ENCODE measurements around the gene CNPY1. TPM values are rescaled to one million over a fixed set of nuclear protein-coding genes. Genes with fewer than 3 reads are reported as not detected.

Gene CNPY1
- total and polyA plus RNA-seq, 9 of the 15 experiments (the other 6 are each of a cell fraction or from before 2014, with no cell fraction given): not detected

DNA sequence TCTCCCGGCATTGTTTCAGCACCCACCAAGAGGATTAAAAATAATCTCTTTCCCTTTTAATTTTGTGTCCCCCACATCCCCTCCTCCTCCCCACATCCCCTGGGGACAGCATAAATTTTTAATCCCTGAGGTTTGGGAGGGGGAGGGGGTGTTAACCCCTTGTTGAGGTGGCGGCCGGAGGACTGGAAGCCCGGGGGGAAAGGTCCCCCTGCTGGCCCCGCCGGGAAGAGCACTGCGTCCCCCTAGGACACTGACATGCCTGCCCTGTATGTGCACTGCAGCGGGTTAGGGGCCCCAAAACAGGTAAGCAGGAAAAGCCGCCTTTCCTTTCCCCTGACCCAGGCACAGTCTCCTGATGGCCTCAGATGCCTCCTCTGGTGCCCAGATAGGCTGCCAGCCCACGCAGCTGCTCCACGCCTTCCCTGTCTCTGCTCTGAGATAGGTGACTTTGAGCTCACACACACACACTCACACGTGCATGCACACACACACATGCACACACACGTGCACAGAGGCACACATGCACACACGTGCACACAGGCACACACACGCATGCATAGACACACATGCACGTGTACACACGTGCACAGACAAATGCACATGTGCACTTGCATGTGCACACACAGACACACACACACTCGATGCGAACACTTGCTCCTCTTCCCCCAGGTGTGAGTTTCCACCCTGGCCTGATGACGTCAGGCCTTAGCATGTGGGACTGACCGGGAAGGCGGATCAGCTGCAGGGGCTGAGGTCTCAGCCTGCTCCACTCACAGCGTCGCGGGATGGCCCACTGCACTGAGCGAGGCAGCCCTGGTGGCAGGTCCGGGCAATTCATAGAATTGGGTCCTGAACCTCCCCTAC is 12.3 kb downstream of the CNPY1 start (continued):
- TF ChIP-seq, protein P1, sequence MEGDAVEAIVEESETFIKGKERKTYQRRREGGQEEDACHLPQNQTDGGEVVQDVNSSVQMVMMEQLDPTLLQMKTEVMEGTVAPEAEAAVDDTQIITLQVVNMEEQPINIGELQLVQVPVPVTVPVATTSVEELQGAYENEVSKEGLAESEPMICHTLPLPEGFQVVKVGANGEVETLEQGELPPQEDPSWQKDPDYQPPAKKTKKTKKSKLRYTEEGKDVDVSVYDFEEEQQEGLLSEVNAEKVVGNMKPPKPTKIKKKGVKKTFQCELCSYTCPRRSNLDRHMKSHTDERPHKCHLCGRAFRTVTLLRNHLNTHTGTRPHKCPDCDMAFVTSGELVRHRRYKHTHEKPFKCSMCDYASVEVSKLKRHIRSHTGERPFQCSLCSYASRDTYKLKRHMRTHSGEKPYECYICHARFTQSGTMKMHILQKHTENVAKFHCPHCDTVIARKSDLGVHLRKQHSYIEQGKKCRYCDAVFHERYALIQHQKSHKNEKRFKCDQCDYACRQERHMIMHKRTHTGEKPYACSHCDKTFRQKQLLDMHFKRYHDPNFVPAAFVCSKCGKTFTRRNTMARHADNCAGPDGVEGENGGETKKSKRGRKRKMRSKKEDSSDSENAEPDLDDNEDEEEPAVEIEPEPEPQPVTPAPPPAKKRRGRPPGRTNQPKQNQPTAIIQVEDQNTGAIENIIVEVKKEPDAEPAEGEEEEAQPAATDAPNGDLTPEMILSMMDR (IDR thresholded peaks at IDR 0.05 in 2 of 3, conservative IDR thresholded peaks at IDR 0.05 in 1 of 3; ENCODE audit: insufficient read depth in 2 of 3, low read depth in 1 of 3, low read length in 3 of 3): peak; percentile 71 to 89 (median 81)
- TF ChIP-seq CREM (IDR thresholded peaks at IDR 0.05; ENCODE audit: low read depth): peak; percentile 35; the same call in 1 of the 2 replicates
- peak; percentile 97 for TF ChIP-seq EZH2 (IDR thresholded peaks at IDR 0.05; ENCODE audit: borderline replicate concordance, low read depth, low read length)
- 0 out of 2 replicates have a peak, but pooled peaks have one; percentile 9 for TF ChIP-seq CTBP1 (IDR thresholded peaks at IDR 0.05; ENCODE audit: borderline replicate concordance)
- no peak for TF ChIP-seq ZNF253 (CRISPR knock-in tag; conservative IDR thresholded peaks at IDR 0.05)
- 0 out of 2 replicates have a peak, but pooled peaks have one; percentile 35 for TF ChIP-seq CC2D1A (IDR thresholded peaks at IDR 0.05)
- no peak for TF ChIP-seq NR1H2 (CRISPR knock-in tag; IDR thresholded peaks at IDR 0.05)
- TF ChIP-seq ATF1 (CRISPR knock-in tag; IDR thresholded peaks at IDR 0.05): no peak
- peak; percentile 52 for TF ChIP-seq ATF1 (tag; IDR thresholded peaks at IDR 0.05)
- TF ChIP-seq ZC3H4 (CRISPR knock-in tag; IDR thresholded peaks at IDR 0.05; ENCODE audit: borderline replicate concordance): no peak

All from K562 (cell line).